GM21717 (cell line): Measurements from ENCODE around the gene STRIT1.
"Not testable (repeated sequence)": the region's sequence is repeated elsewhere in the genome, so short reads cannot be mapped to it uniquely, and the experiment has no call there.

ENCODE experiments used
- ATAC-seq: cut with Tn5 transposase; IDR thresholded peaks from one replicate; pipeline ENCODE4 v1.9.1; 2021; ENCODE audit warnings: mild to moderate bottlenecking, moderate library complexity; ENCODE audit not compliant: unreplicated experiment

STRIT1 gene

GRCh38 chr3:155274435-155274834 is 19.0 kb downstream of the STRIT1 start:
- not testable (repeated sequence) for ATAC-seq

- no peak for ATAC-seq
These were observed 22.2 kb downstream of the STRIT1 start for GRCh38 chr3:155271343-155271613.

GRCh38 chr3:155270485-155271342 is 22.8 kb downstream of the STRIT1 start:
- no peak for ATAC-seq

- no peak for ATAC-seq
These were observed 23.4 kb downstream of the STRIT1 start for GRCh38 chr3:155270063-155270462.

GRCh38 chr3:155262855-155263254 is 30.6 kb downstream of the STRIT1 start:
- not testable (repeated sequence) for ATAC-seq

- no peak for ATAC-seq
These were observed 31.2 kb downstream of the STRIT1 start for GRCh38 chr3:155262295-155262694.

GRCh38 chr3:155254445-155254844 is 39.0 kb downstream of the STRIT1 start:
- no peak for ATAC-seq

- ATAC-seq, result no peak
These were observed 40.9 kb downstream of the STRIT1 start for GRCh38 chr3:155252535-155252934.

- no peak for ATAC-seq
These were observed 41.5 kb downstream of the STRIT1 start for GRCh38 chr3:155252021-155252420.

- ATAC-seq, result no peak
These were observed 44.8 kb downstream of the STRIT1 start for GRCh38 chr3:155248531-155249187.

GRCh38 chr3:155244699-155245098 is 48.8 kb downstream of the STRIT1 start:
- ATAC-seq, result no peak

GRCh38 chr3:155244216-155244615 is 49.3 kb downstream of the STRIT1 start:
- ATAC-seq, result no peak

- no peak for ATAC-seq
These were observed 50.0 kb downstream of the STRIT1 start for GRCh38 chr3:155243512-155243921.

GRCh38 chr3:155242342-155242741 is 51.1 kb downstream of the STRIT1 start:
- no peak for ATAC-seq

- no peak for ATAC-seq
These were observed 51.9 kb downstream of the STRIT1 start for GRCh38 chr3:155241579-155241978.
